Ascending aorta (tissue), 2 donors: ENCODE measurements around the gene LIPK. TPM values are rescaled to one million over a fixed set of nuclear protein-coding genes. Genes with fewer than 3 reads are reported as not detected.
"Not testable (repeated sequence)": the region's sequence is repeated elsewhere in the genome, so short reads cannot be mapped to it uniquely, and the experiment has no call there.

Source experiments
- DNase-seq, 2 donors: peaks; one replicate each; pipeline ENCODE4 v3.0.0-alpha.2; 2019; ENCODE audit warnings: low spot score in 2 of 2
- H3K27ac ChIP-seq, 2 donors: fragments of 200-600 bp; sonication (generic); one replicate each; pipeline ENCODE4 v1.5.1; 2016 to 2017; ENCODE audit warnings: mild to moderate bottlenecking in 1 of 2
- H3K27me3 ChIP-seq: fragments of 200-600 bp; sonication (generic); one replicate; pipeline ENCODE4 v1.5.1; 2017
- H3K36me3 ChIP-seq, 2 donors: fragments of 200-600 bp; sonication (generic); one replicate each; pipeline ENCODE4 v1.5.1; 2016
- H3K4me1 ChIP-seq, 2 donors: fragments of 200-600 bp; sonication (generic); one replicate each; pipeline ENCODE4 v1.5.1; 2016 to 2017; ENCODE audit warnings: mild to moderate bottlenecking in 1 of 2
- H3K4me3 ChIP-seq, 2 donors: fragments of 200-600 bp; sonication (generic); one replicate each; pipeline ENCODE4 v1.5.1; 2016 to 2017; ENCODE audit warnings: mild to moderate bottlenecking in 1 of 2
- H3K9me3 ChIP-seq, 2 donors: fragments of 200-600 bp; sonication (generic); one replicate each; pipeline ENCODE4 v1.5.1; 2016
- intact Hi-C: fragments of 100-400 bp; cut with DNase I; formaldehyde crosslinking; loops from one replicate; pipeline ENCODE4 v1.15.1; 2023
- total RNA-seq: library from RNA; depleted of rRNA; stranded (reverse); fragments of >200 nt; gene quantifications from one replicate; pipeline ENCODE4 v1.1.0, GENCODE V29; 2016
- TF ChIP-seq, protein P1 (sequence below), 3 experiments: fragments of 200-600 bp in 2 of 3; fragments of 450-650 bp in 1 of 3; sonication (generic) in 2 of 3; IDR thresholded peaks; one replicate each; pipeline ENCODE4 v1.5.1; 2016 to 2019; ENCODE audit warnings: antibody characterized with exemption in 3 of 3, mild to moderate bottlenecking in 1 of 3, moderate library complexity in 1 of 3

The LIPK gene
- total RNA-seq, 1 donor from 2014 or later = not detected

DNA sequence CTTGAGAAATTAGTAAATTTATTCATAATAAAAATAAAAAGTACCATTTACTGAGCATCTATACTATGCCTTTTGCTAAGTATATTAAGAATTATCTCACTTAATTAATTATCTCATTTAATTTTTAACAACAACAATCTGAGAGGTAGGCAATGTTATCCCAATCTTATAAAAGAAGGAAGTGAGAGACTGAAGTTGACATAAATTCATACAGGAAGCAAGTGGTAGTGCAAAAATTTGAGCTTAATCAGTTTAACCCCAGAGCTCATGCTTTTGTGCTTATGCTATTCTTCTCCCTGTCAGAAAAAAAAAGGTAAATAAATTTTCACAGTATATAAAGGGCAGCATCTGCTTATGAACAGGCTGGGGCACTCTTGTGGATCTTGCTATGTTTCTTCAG, 44.5 kb upstream of the LIPK start:
- H3K4me3 ChIP-seq = no peak overlapping the region
- DNase-seq = no peak
- no peaks in the 10 kb centered on the region for H3K9me3 ChIP-seq
- intact Hi-C loops = no loop called here
- H3K36me3 ChIP-seq = no peaks in the 10 kb centered on the region
- TF ChIP-seq, protein P1, sequence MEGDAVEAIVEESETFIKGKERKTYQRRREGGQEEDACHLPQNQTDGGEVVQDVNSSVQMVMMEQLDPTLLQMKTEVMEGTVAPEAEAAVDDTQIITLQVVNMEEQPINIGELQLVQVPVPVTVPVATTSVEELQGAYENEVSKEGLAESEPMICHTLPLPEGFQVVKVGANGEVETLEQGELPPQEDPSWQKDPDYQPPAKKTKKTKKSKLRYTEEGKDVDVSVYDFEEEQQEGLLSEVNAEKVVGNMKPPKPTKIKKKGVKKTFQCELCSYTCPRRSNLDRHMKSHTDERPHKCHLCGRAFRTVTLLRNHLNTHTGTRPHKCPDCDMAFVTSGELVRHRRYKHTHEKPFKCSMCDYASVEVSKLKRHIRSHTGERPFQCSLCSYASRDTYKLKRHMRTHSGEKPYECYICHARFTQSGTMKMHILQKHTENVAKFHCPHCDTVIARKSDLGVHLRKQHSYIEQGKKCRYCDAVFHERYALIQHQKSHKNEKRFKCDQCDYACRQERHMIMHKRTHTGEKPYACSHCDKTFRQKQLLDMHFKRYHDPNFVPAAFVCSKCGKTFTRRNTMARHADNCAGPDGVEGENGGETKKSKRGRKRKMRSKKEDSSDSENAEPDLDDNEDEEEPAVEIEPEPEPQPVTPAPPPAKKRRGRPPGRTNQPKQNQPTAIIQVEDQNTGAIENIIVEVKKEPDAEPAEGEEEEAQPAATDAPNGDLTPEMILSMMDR (IDR thresholded peaks at IDR 0.05) = no peak
- no peaks in the 10 kb centered on the region for H3K27me3 ChIP-seq
- no peak overlapping the region for H3K27ac ChIP-seq
- H3K4me1 ChIP-seq = no peaks in the 10 kb centered on the region

- H3K9me3 ChIP-seq, DNase-seq, intact Hi-C loops: not testable (repeated sequence)
These were observed 42.9 kb upstream of the LIPK start for GRCh38 chr10:88663153-88663552.

GRCh38 chr10:88664142-88664541, 41.9 kb upstream of the LIPK start, which contains the start of gene LIPF:
TSS of gene LIPF (plus strand) at chr10:88664442. CDS start at chr10:88667298, 2,856 bp downstream.
- no peak within 1 kb of the TSS for H3K27ac ChIP-seq
- H3K36me3 ChIP-seq = no peaks in the 10 kb centered on the region
- H3K4me3 ChIP-seq = no peak within 1 kb of the TSS
- intact Hi-C loops = no loop called here
- no peaks in the 10 kb centered on the region for H3K9me3 ChIP-seq
- TF ChIP-seq, protein P1 (IDR thresholded peaks at IDR 0.05) = no peak
- no peaks in the 10 kb centered on the region for H3K27me3 ChIP-seq
- H3K4me1 ChIP-seq = no peaks in the 10 kb centered on the region
- no peak for DNase-seq

More at GRCh38 chr10:88663153-88663552, 42.9 kb upstream of the LIPK start:
- H3K27ac ChIP-seq, H3K27me3 ChIP-seq, H3K4me3 ChIP-seq, H3K36me3 ChIP-seq, H3K4me1 ChIP-seq: not testable (repeated sequence)

- intact Hi-C loops = no loop called here
- no peak for DNase-seq
- Histone ChIP-seq H3K9me3 (no peaks in the 10 kb centered on the region), H3K27me3 (no peaks in the 10 kb centered on the region), H3K27ac (no peak overlapping the region), H3K36me3 (no peaks in the 10 kb centered on the region), H3K4me3 (no peak overlapping the region), H3K4me1 (no peaks in the 10 kb centered on the region)
- TF ChIP-seq, protein P1 (IDR thresholded peaks at IDR 0.05) = no peak
These were observed 37.6 kb upstream of the LIPK start for GRCh38 chr10:88668465-88668864.

DNA sequence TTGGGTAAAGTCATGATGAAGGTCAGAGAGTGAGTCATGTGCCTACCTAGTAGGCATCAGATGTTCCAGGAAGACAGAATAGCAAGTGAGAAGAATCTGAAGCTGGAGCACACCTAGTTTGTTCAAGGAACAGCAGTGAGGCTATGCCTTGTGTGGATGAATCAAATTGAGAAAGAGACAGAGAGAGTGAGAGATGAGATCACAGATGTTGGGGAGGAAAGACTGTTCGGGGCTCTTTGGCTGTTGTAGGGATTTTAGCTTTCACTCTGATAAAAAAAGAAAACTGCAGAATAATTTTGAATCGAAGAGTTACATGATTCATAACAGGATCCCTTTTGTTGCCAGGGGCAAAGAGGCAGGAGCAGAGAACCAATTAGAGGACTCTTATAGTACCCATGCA, 35.6 kb upstream of the LIPK start:
- intact Hi-C loops = no loop called here
- Histone ChIP-seq H3K4me3 (no peak overlapping the region), H3K36me3 (no peaks in the 10 kb centered on the region), H3K9me3 (no peaks in the 10 kb centered on the region), H3K27ac (no peak overlapping the region), H3K4me1 (no peaks in the 10 kb centered on the region), H3K27me3 (no peaks in the 10 kb centered on the region)
- no peak for DNase-seq
- TF ChIP-seq, protein P1 (IDR thresholded peaks at IDR 0.05) = no peak

DNA sequence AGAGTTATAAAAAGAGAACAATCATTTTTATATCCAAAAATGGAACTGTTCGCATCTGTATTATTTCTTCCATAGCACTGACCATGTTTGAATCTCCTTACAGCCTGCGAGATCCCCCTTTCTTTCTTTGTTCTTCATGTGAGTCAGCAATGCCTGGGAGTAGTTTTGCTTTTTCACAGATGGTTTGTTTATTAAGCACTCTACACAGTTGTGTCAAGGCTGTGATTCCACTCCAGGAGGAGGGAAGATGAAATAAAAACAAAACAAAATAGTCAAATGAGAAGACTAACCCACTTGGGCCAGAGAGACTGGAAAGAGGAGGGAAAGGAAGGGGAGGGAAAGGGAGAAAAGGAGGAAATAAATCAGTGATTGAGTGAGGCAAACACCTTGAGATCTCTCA, 34.0 kb upstream of the LIPK start:
- Histone ChIP-seq H3K27me3 (no peaks in the 10 kb centered on the region), H3K9me3 (no peaks in the 10 kb centered on the region), H3K27ac (no peak overlapping the region), H3K4me1 (no peaks in the 10 kb centered on the region), H3K36me3 (no peaks in the 10 kb centered on the region), H3K4me3 (no peak overlapping the region)
- intact Hi-C loops = no loop called here
- no peak for DNase-seq
- TF ChIP-seq, protein P1 (IDR thresholded peaks at IDR 0.05) = no peak
